ENCODE data around the gene VRK1. TPM values are rescaled to one million over a fixed set of nuclear protein-coding genes. Genes with fewer than 3 reads are reported as not detected.

Gene VRK1
- total and polyA plus RNA-seq, 2 of the 8 experiments (the other 6 are each of a cell fraction or from before 2014, with no cell fraction given): 24.2 to 64.8 TPM

DNA sequence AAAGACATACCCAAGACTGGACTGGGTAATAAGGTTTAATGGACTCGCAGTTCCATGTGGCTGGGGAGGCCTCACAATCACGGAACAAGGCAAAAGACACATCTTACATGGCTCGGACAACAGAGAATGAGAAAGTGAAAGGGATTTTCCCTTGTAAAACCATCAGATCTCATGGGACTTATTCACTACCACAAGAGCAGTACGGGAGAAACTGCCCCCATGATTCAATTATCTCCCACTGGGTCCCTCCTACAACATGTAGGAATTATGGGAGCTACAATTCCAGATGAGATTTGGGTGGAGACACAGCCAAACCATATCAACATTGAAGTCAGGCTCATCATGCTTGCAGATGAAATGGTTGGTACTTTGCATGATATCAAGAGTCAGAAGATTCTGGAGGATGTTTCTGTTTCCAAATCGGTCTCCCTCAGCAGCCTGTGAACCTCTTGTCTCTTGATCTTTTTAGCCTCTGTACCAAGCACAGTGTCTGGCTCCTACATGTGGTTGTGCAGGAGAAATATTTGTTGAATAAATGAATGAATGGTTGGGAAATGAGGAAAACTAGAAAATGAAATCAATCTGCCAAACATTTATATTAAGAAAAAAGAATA lies 98.6 kb downstream of the VRK1 start:
- H3K36me3 ChIP-seq (ENCODE audit: control insufficient read depth in 2 of 4, insufficient read depth in 4 of 4, low read length in 3 of 4): no peaks in the 10 kb centered on the region
- no peaks in the 10 kb centered on the region for H4K20me1 ChIP-seq (replicated peaks in 1 of 2; ENCODE audit: control insufficient read depth in 1 of 2, insufficient read depth in 2 of 2, low read length in 2 of 2)
- H3K18ac ChIP-seq (ENCODE audit: extremely low read depth, low read length): no peak overlapping the region
- CTCF ChIA-PET (ENCODE audit: partially characterized antibody): no interaction called here
- no peaks in the 10 kb centered on the region for H3K4me1 ChIP-seq (replicated peaks in 1 of 4; ENCODE audit: control insufficient read depth in 3 of 4, insufficient read depth in 4 of 4, low read length in 3 of 4)
- DNase-seq (ENCODE audit: low read depth in 1 of 2, low spot score in 2 of 2) (no peak), FAIRE-seq (no peak)
- no peak overlapping the region for H2BK20ac ChIP-seq (ENCODE audit: low read length)
- no peaks in the 10 kb centered on the region for H3K9me3 ChIP-seq (ENCODE audit: insufficient read depth in 2 of 2, low read depth in 1 of 2, low read length in 1 of 2)
- H3K23ac ChIP-seq (ENCODE audit: insufficient read length): no peak overlapping the region
- H3K27ac ChIP-seq (ENCODE audit: low read depth, low read length): no peak overlapping the region
- no peak overlapping the region for H4K5ac ChIP-seq (ENCODE audit: insufficient read length, low read depth, low read length)
- H2BK12ac ChIP-seq (ENCODE audit: low read depth, low read length): no peak overlapping the region
- H2AK5ac ChIP-seq (ENCODE audit: low read depth, low read length): no peak overlapping the region
- WGBS, 2 experiments (ENCODE audit: extremely low coverage in 1 of 2, insufficient coverage in 1 of 2, insufficient read length in 1 of 2, insufficient replicate concordance in 2 of 2, low coverage in 1 of 2, low lambda C conversion rate in 2 of 2, missing lambda C conversion rate in 1 of 2): 93% methylated on average over 5 of the region's 5 CpGs; no CpG with 5 or more reads in 1 of the 2 experiments
- POLR2A ChIA-PET (ENCODE audit: partially characterized antibody): no interaction called here
- no peak overlapping the region for H3K14ac ChIP-seq (ENCODE audit: insufficient read length)
- H4K8ac ChIP-seq (ENCODE audit: extremely low read depth, insufficient read depth, low read length): no peak overlapping the region
- H3K23me2 ChIP-seq (ENCODE audit: low read depth, low read length): no peaks in the 10 kb centered on the region
- no peak overlapping the region for H2BK5ac ChIP-seq (ENCODE audit: low read depth, low read length)
- H3K56ac ChIP-seq (replicated peaks; ENCODE audit: insufficient read length, low read depth, low read length): no peak overlapping the region
- no peak overlapping the region for H4K91ac ChIP-seq (replicated peaks; ENCODE audit: insufficient read length, low read length)
- no peak overlapping the region for H2BK15ac ChIP-seq (ENCODE audit: low read length)
- H3K4me3 ChIP-seq (ENCODE audit: extremely low read depth in 1 of 4, insufficient read depth in 2 of 4, low read depth in 3 of 4, low read length in 4 of 4): no peak overlapping the region
- no peaks in the 10 kb centered on the region for H3K79me2 ChIP-seq (ENCODE audit: control insufficient read depth in 1 of 2, insufficient read depth in 2 of 2, low read length in 2 of 2)
- no peak overlapping the region for H3K9ac ChIP-seq (replicated peaks in 1 of 4; ENCODE audit: extremely low read depth in 1 of 4, low read depth in 3 of 4, low read length in 3 of 4)
- TF ChIP-seq SP2 (IDR thresholded peaks at IDR 0.05; ENCODE audit: low read length) (no peak), SIN3A (conservative IDR thresholded peaks at IDR 0.05 in 1 of 2, IDR thresholded peaks at IDR 0.05 in 1 of 2; ENCODE audit: low read depth in 1 of 2, low read length in 2 of 2) (no peak), NANOG (IDR thresholded peaks at IDR 0.05; ENCODE audit: insufficient read depth, low read depth, low read length, poor library complexity, severe bottlenecking) (no peak)
- H3K4me2 ChIP-seq (ENCODE audit: insufficient read depth in 1 of 2, low read depth in 2 of 2, low read length in 2 of 2): no peak overlapping the region
- no peaks in the 10 kb centered on the region for H3K79me1 ChIP-seq (ENCODE audit: low read depth, low read length)
- no peaks in the 10 kb centered on the region for H3K27me3 ChIP-seq (replicated peaks in 1 of 4; ENCODE audit: control insufficient read depth in 3 of 4, extremely low read depth in 1 of 4, insufficient read depth in 3 of 4, low read length in 3 of 4)
- H2BK120ac ChIP-seq (replicated peaks; ENCODE audit: low read depth, low read length): no peak overlapping the region
- H3K4ac ChIP-seq (replicated peaks; ENCODE audit: insufficient read length, low read depth, low read length): no peak overlapping the region
- no peak overlapping the region for H2AFZ ChIP-seq (ENCODE audit: low read length)

Measured in H1 (cell line).